K562 (cell line): ENCODE measurements around the gene ZNF618. TPM values are rescaled to one million over a fixed set of nuclear protein-coding genes. Genes with fewer than 3 reads are reported as not detected.

ENCODE experiments used
- ATAC-seq: fragments of 200-7000 bp; cut with Tn5 transposase; 3 replicates; pipeline ENCODE4 v1.9.1; 2020; ENCODE audit warnings: moderate library complexity
- BruUV-seq: library from RNA; stranded (reverse); fragments of 400-500 nt; replicated peaks from 2 replicates; lab custom pipeline; 2021; lab: Mats Ljungman, UMichigan
- CTCF ChIA-PET: fragments of 300-600 bp; formaldehyde crosslinking; extraction: SDS; loops from one replicate; lab custom pipeline; 2021; ENCODE audit warnings: low intra/inter-chr PET ratio; lab: Yijun Ruan, JAX
- POLR2A ChIA-PET: fragments of 300-600, 350-650 bp; sonication (Branson Sonifier 250); formaldehyde crosslinking; extraction: SDS; loops from one replicate; lab custom pipeline; 2021; ENCODE audit warnings: antibody characterized with exemption, inconsistent platforms; lab: Yijun Ruan, JAX
- DNase-seq, 4 experiments: peaks; one replicate each; pipeline versions ENCODE4 v3.0.0 to v3.0.0-alpha.2; 2011 to 2018; ENCODE audit warnings: low spot score in 3 of 4, mixed read lengths in 3 of 4; ENCODE audit errors: extremely low read depth in 1 of 4
- FAIRE-seq: peaks from 2 replicates; lab custom pipeline; 2011; peaks lifted over from hg19 to GRCh38; lab: Jason Lieb, UNC
- H2AFZ ChIP-seq: 2 replicates; pipeline ENCODE4 v1.6.0; 2011; ENCODE audit warnings: low read depth, low read length, control low read depth, inconsistent platforms
- H3K27ac ChIP-seq: fragments of 200-600 bp; 3 replicates; pipeline ENCODE4 v1.8.0; 2011; ENCODE audit warnings: low read depth, mild to moderate bottlenecking, control low read depth, inconsistent platforms, low read length, moderate library complexity, mixed read lengths; ENCODE audit errors: extremely low read depth
- H3K27me3 ChIP-seq, 2 experiments: fragments of 300-600 bp in 1 of 2; 2 replicates in 1 of 2; 3 replicates in 1 of 2; pipeline versions ENCODE4 v1.6.0 to v1.8.0; 2011; ENCODE audit warnings: inconsistent platforms in 2 of 2, low read length in 2 of 2, mild to moderate bottlenecking in 1 of 2, mixed read lengths in 1 of 2, moderate library complexity in 1 of 2; ENCODE audit not compliant: control insufficient read depth in 2 of 2, insufficient read depth in 2 of 2
- H3K36me3 ChIP-seq: fragments of 300-600 bp; 3 replicates; pipeline ENCODE4 v1.8.0; 2011; ENCODE audit warnings: mild to moderate bottlenecking, low read length, inconsistent platforms; ENCODE audit not compliant: control insufficient read depth, insufficient read depth
- H3K4me1 ChIP-seq, 2 experiments: fragments of 200-600 bp in 1 of 2; replicated peaks in 1 of 2; 2 replicates in 1 of 2; 3 replicates in 1 of 2; pipeline versions ENCODE4 v1.5.1 to v1.8.0; 2011; ENCODE audit warnings: inconsistent platforms in 2 of 2, low read length in 2 of 2, mild to moderate bottlenecking in 1 of 2, mixed read lengths in 1 of 2, moderate library complexity in 1 of 2; ENCODE audit not compliant: control insufficient read depth in 2 of 2, insufficient read depth in 2 of 2
- H3K4me2 ChIP-seq: 2 replicates; pipeline ENCODE4 v1.6.1; 2011; ENCODE audit warnings: low read length, control low read depth, inconsistent platforms, mixed read lengths; ENCODE audit not compliant: insufficient read depth
- H3K4me3 ChIP-seq: fragments of 200-600 bp; sonication (generic), shearing (Covaris generic); 2 replicates; pipeline ENCODE4 v1.5.1; 2016; ENCODE audit warnings: control low read depth, inconsistent platforms
- H3K79me2 ChIP-seq: fragments of 200-600 bp; 3 replicates; pipeline ENCODE4 v1.8.0; 2011; ENCODE audit warnings: low read length, inconsistent platforms; ENCODE audit not compliant: control insufficient read depth, insufficient read depth
- H3K9ac ChIP-seq, 2 experiments: 2 replicates each; pipeline versions ENCODE4 v1.6.0 to v1.6.1; 2011; ENCODE audit warnings: low read depth in 2 of 2, low read length in 2 of 2, control low read depth in 1 of 2, inconsistent platforms in 1 of 2, mild to moderate bottlenecking in 1 of 2, mixed read lengths in 1 of 2; ENCODE audit not compliant: insufficient read depth in 1 of 2
- H3K9me1 ChIP-seq: one replicate; pipeline ENCODE4 v1.6.0; 2011; ENCODE audit warnings: inconsistent platforms, mild to moderate bottlenecking, low read length, moderate library complexity; ENCODE audit not compliant: control insufficient read depth, insufficient read depth
- H3K9me3 ChIP-seq: replicated peaks from 2 replicates; pipeline ENCODE4 v1.5.1; 2011; ENCODE audit warnings: low read depth, low read length, inconsistent platforms; ENCODE audit not compliant: control insufficient read depth, insufficient read depth
- H4K20me1 ChIP-seq: replicated peaks from 2 replicates; pipeline ENCODE4 v1.6.1; 2011; ENCODE audit warnings: low read length, inconsistent platforms, mixed read lengths; ENCODE audit not compliant: control insufficient read depth, insufficient read depth
- CBX3 ChIP-seq, 2 experiments: IDR thresholded peaks; 1 replicate in 1 of 2; 2 replicates in 1 of 2; pipeline ENCODE4 v1.6.1; 2012; ENCODE audit warnings: inconsistent platforms in 2 of 2, low read length in 2 of 2, borderline replicate concordance in 1 of 2, control low read depth in 1 of 2
- ETV1 ChIP-seq: fragments of 450-650 bp; conservative IDR thresholded peaks from 2 replicates; pipeline ENCODE4 v1.6.1; 2016; ENCODE audit warnings: missing genetic modification characterization, control low read depth, low read depth, missing compliant biosample characterization
- FIP1L1 ChIP-seq: fragments of 200-400 bp; formaldehyde crosslinking; IDR thresholded peaks from 2 replicates; pipeline ENCODE4 v1.6.1; 2018; ENCODE audit warnings: mild to moderate bottlenecking, low read depth, low read length; ENCODE audit not compliant: poor library complexity, severe bottlenecking
- FOXK1 ChIP-seq: sonication (generic); formaldehyde crosslinking; IDR thresholded peaks from 2 replicates; pipeline ENCODE4 v1.8.0; 2022; ENCODE audit warnings: missing genetic modification reagents, mild to moderate bottlenecking, borderline replicate concordance
- MBD1 ChIP-seq: fragments of 250-450 bp; sonication (Bioruptor Pico); IDR thresholded peaks from 2 replicates; pipeline ENCODE4 v1.8.0; 2022; ENCODE audit warnings: inconsistent platforms
- NELFE ChIP-seq: IDR thresholded peaks from 2 replicates; pipeline ENCODE4 v1.6.1; 2011; ENCODE audit warnings: mild to moderate bottlenecking; ENCODE audit not compliant: insufficient read depth, insufficient read length
- RNF2 ChIP-seq: sonication (generic); IDR thresholded peaks from 2 replicates; pipeline ENCODE4 v1.6.1; 2016
- SIN3B ChIP-seq: fragments of 450-650 bp; IDR thresholded peaks from 2 replicates; pipeline ENCODE4 v1.6.1; 2017; ENCODE audit warnings: low read depth, mild to moderate bottlenecking, moderate library complexity
- TAL1 ChIP-seq: fragments of 450-650 bp; IDR thresholded peaks from 2 replicates; pipeline ENCODE4 v1.6.1; 2016; ENCODE audit warnings: mild to moderate bottlenecking
- YY1 ChIP-seq, 3 experiments: IDR thresholded peaks; 2 replicates each; pipeline ENCODE4 v1.6.1; 2011; ENCODE audit warnings: low read length in 2 of 3, mild to moderate bottlenecking in 2 of 3, moderate library complexity in 2 of 3, borderline replicate concordance in 1 of 3, control low read depth in 1 of 3, low read depth in 1 of 3; ENCODE audit not compliant: insufficient read depth in 3 of 3, insufficient replicate concordance in 2 of 3, control insufficient read depth in 1 of 3, insufficient read length in 1 of 3; ENCODE audit errors: extremely low read depth in 1 of 3
- ZC3H8 ChIP-seq: fragments of 450-650 bp; IDR thresholded peaks from 2 replicates; pipeline ENCODE4 v1.6.1; 2017
- ZNF263 ChIP-seq: sonication (generic); formaldehyde crosslinking; IDR thresholded peaks from 2 replicates; pipeline ENCODE4 v1.8.0; 2022; ENCODE audit warnings: mild to moderate bottlenecking, missing genetic modification reagents, borderline replicate concordance
- ZNF384 ChIP-seq: IDR thresholded peaks from 2 replicates; pipeline ENCODE4 v1.6.1; 2012; ENCODE audit warnings: low read depth, low read length, improper control_type of control experiment
- WGBS: fragments of 100-300 bp; shearing (Covaris generic); methylation state at CpG from one replicate; pipeline ENCODE4 v1.1.6; 2016; ENCODE audit warnings: low coverage, mixed read lengths; ENCODE audit not compliant: insufficient coverage; ENCODE audit errors: missing lambda C conversion rate; 5-methylcytosine and 5-hydroxymethylcytosine counted together
- in situ Hi-C: fragments of 300-500 bp; cut with MboI; formaldehyde crosslinking; loops from 4 replicates; pipeline ENCODE4 v1.15.0; 2018; ENCODE audit warnings: inconsistent platforms, mixed read lengths
- intact Hi-C: fragments of 100-400 bp; cut with micrococcal nuclease; formaldehyde crosslinking; loops from 2 replicates; pipeline ENCODE4 v1.14.2; 2022
- polyA plus RNA-seq, 8 experiments: library from polyadenylated mRNA; depleted of rRNA in 4 of 8; stranded (reverse) in 5 of 8; unstranded in 3 of 8; fragments of >200 nt; fragmentation: Nextera tagmentation in 2 of 8; fragmentation: Illumina TruSeq in 1 of 8; extraction: Ambion mirVana in 2 of 8; extraction: Trizol in 1 of 8; gene quantifications; 2 replicates each; pipeline versions ENCODE4 v1.2.1 to v1.2.3, GENCODE V29; 2011 to 2014; ENCODE audit warnings: inconsistent platforms in 1 of 8, missing spikeins in 1 of 8
- total RNA-seq, 7 experiments: library from RNA; depleted of rRNA in 6 of 7; stranded (reverse); fragments of >200 nt in 6 of 7; fragmentation: Illumina TruSeq in 2 of 7; extraction: Trizol in 2 of 7; gene quantifications; 2 replicates each; pipeline versions ENCODE4 v1.2.1 to v1.2.3, GENCODE V29; 2011 to 2021; ENCODE audit warnings: low replicate concordance in 1 of 7
- TF ChIP-seq, protein P1 (sequence below): fragments of 450-650 bp; conservative IDR thresholded peaks from 2 replicates; pipeline ENCODE4 v1.6.1; 2016; ENCODE audit warnings: missing genetic modification characterization, low read depth, mild to moderate bottlenecking, control low read depth, missing compliant biosample characterization
- TF ChIP-seq, protein P2 (sequence below): fragments of 250-450 bp; sonication (Bioruptor Pico); IDR thresholded peaks from 2 replicates; pipeline ENCODE4 v1.5.0; 2020; ENCODE audit warnings: mild to moderate bottlenecking, borderline replicate concordance

Gene ZNF618
- total and polyA plus RNA-seq, 9 of the 15 experiments (the other 6 are each of a cell fraction or from before 2014, with no cell fraction given), result 0.08 to 13.7 (median 3.4) TPM

DNA sequence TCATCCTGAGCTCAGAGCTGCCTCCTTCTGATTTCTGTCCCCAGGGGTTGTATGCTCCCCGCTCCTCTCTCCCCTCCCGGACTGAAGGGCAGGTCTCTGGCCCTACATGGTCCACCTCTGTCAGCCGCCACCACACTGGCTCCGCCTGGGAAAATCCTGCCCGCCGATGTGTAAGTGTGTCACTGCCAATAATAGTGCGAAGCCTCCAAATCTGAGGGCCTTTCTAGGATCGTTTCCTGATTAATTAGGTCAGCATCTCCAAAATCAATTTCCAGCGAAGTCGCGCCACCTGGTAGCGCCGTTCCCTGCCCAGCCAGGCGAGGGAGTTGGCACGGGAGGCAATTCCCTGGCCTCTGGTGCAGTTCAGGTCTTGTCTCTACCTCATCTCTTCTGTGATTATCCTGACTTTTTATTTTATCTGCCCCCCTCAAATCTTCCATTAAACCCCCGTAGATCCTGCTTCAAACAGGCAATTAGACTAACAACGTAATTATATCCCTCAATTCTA, 73.5 kb downstream of the ZNF618 start:
- CTCF ChIA-PET, result no interaction called here
- H3K27me3 ChIP-seq, result no peaks in the 10 kb centered on the region
- no peaks in the 10 kb centered on the region for H3K9me3 ChIP-seq
- H2AFZ ChIP-seq, result no peak overlapping the region
- POLR2A ChIA-PET, result interaction anchor here (0.7 to 1.1 kb wide), 2 partner anchors 9 to 178 kb away, joined by 3 read pairs; no protein-coding TSS in a partner anchor
- in situ Hi-C loops (no loop called here), intact Hi-C loops (no loop called here)
- no peak overlapping the region for H3K4me3 ChIP-seq
- H3K4me2 ChIP-seq, result no peak overlapping the region
- DNase-seq (no peak), FAIRE-seq (no peak), ATAC-seq (no peak)
- no TSS peak for BruUV-seq
- 48% methylated on average over 15 of the region's 17 CpGs for WGBS
- no peaks in the 10 kb centered on the region for H3K36me3 ChIP-seq
- H4K20me1 ChIP-seq, result peaks cover 8% of the 10 kb centered on the region
- no peaks in the 10 kb centered on the region; the same call in 2 of the 3 replicates for H3K79me2 ChIP-seq
- no peaks in the 10 kb centered on the region for H3K9me1 ChIP-seq
- H3K9ac ChIP-seq, result no peak overlapping the region
- no peak overlapping the region for H3K27ac ChIP-seq
- no peaks in the 10 kb centered on the region for H3K4me1 ChIP-seq
- no peak for TF ChIP-seq RNF2
- no peak for TF ChIP-seq YY1 (IDR thresholded peaks at IDR 0.05; ENCODE audit: borderline replicate concordance in 1 of 3, control insufficient read depth in 1 of 3, extremely low read depth in 1 of 3, insufficient read depth in 3 of 3, insufficient read length in 1 of 3, insufficient replicate concordance in 2 of 3, low read depth in 1 of 3, low read length in 2 of 3)
- TF ChIP-seq ETV1 (tag), result no peak
- TF ChIP-seq, protein P1, sequence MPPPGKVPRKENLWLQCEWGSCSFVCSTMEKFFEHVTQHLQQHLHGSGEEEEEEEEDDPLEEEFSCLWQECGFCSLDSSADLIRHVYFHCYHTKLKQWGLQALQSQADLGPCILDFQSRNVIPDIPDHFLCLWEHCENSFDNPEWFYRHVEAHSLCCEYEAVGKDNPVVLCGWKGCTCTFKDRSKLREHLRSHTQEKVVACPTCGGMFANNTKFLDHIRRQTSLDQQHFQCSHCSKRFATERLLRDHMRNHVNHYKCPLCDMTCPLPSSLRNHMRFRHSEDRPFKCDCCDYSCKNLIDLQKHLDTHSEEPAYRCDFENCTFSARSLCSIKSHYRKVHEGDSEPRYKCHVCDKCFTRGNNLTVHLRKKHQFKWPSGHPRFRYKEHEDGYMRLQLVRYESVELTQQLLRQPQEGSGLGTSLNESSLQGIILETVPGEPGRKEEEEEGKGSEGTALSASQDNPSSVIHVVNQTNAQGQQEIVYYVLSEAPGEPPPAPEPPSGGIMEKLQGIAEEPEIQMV (tag), result no peak
- no peak for TF ChIP-seq CBX3 (IDR thresholded peaks at IDR 0.05; ENCODE audit: borderline replicate concordance in 1 of 2, low read length in 2 of 2)
- no peak for TF ChIP-seq FIP1L1
- TF ChIP-seq ZNF263 (CRISPR knock-in tag), result no peak
- no peak for TF ChIP-seq ZNF384
- TF ChIP-seq TAL1, result no peak
- TF ChIP-seq, protein P2, sequence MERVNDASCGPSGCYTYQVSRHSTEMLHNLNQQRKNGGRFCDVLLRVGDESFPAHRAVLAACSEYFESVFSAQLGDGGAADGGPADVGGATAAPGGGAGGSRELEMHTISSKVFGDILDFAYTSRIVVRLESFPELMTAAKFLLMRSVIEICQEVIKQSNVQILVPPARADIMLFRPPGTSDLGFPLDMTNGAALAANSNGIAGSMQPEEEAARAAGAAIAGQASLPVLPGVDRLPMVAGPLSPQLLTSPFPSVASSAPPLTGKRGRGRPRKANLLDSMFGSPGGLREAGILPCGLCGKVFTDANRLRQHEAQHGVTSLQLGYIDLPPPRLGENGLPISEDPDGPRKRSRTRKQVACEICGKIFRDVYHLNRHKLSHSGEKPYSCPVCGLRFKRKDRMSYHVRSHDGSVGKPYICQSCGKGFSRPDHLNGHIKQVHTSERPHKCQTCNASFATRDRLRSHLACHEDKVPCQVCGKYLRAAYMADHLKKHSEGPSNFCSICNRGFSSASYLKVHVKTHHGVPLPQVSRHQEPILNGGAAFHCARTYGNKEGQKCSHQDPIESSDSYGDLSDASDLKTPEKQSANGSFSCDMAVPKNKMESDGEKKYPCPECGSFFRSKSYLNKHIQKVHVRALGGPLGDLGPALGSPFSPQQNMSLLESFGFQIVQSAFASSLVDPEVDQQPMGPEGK (CRISPR knock-in tag), result no peak
- no peak for TF ChIP-seq FOXK1 (CRISPR knock-in tag)
- TF ChIP-seq NELFE, result no peak
- TF ChIP-seq SIN3B, result no peak
- no peak for TF ChIP-seq ZC3H8
- no peak for TF ChIP-seq MBD1 (CRISPR knock-in tag)
